Caco-2 (cell line): ENCODE results near the gene SEC22A. TPM values are rescaled to one million over a fixed set of nuclear protein-coding genes. Genes with fewer than 3 reads are reported as not detected.

Experiments used
- BruUV-seq: library from RNA; stranded (reverse); fragments of 400-500 nt; replicated peaks from 2 replicates; lab custom pipeline; 2021; lab: Mats Ljungman, UMichigan
- CTCF ChIA-PET: fragments of 300-600 bp; sonication (Branson Sonifier 250); formaldehyde crosslinking; loops from one replicate; lab custom pipeline; 2022; ENCODE audit warnings: antibody characterized with exemption; lab: Charles Lee
- POLR2A ChIA-PET: fragments of 300-600 bp; sonication (Branson Sonifier 250); formaldehyde crosslinking; loops from one replicate; lab custom pipeline; 2022; ENCODE audit warnings: antibody characterized with exemption; lab: Charles Lee
- DNase-seq, 2 experiments: peaks; one replicate each; pipeline versions ENCODE4 v3.0.0 to v3.0.0-alpha.2; 2020 to 2022
- H3K27me3 ChIP-seq: replicated peaks from 2 replicates; pipeline ENCODE4 v1.6.0; 2011; ENCODE audit warnings: low read length; ENCODE audit not compliant: control insufficient read depth, insufficient read depth
- H3K36me3 ChIP-seq: 2 replicates; pipeline ENCODE4 v1.5.1; 2011; ENCODE audit warnings: low read length; ENCODE audit not compliant: control insufficient read depth, insufficient read depth
- H3K4me1 ChIP-seq: fragments of 250-450 bp; sonication (Bioruptor Pico); 2 replicates; pipeline ENCODE4 v1.5.1; 2020; ENCODE audit warnings: mild to moderate bottlenecking
- H3K4me3 ChIP-seq: 2 replicates; pipeline ENCODE4 v1.5.1; 2011; ENCODE audit warnings: low read depth, mild to moderate bottlenecking, control low read depth, low read length
- H3K9me3 ChIP-seq: fragments of 250-450 bp; sonication (Bioruptor Pico); 2 replicates; pipeline ENCODE4 v1.5.1; 2020; ENCODE audit warnings: mild to moderate bottlenecking, moderate library complexity
- H3K27ac Mint-ChIP-seq: one replicate; pipeline ENCODE4 v1.8.0; 2022; ENCODE audit warnings: mixed read lengths; ENCODE audit not compliant: unreplicated experiment
- H3K27me3 Mint-ChIP-seq: one replicate; pipeline ENCODE4 v1.8.0; 2022; ENCODE audit warnings: mixed read lengths; ENCODE audit not compliant: insufficient read depth, unreplicated experiment
- H3K36me3 Mint-ChIP-seq: one replicate; pipeline ENCODE4 v1.8.0; 2022; ENCODE audit warnings: mild to moderate bottlenecking, mixed read lengths; ENCODE audit not compliant: insufficient read depth, unreplicated experiment
- H3K4me1 Mint-ChIP-seq: one replicate; pipeline ENCODE4 v1.8.0; 2022; ENCODE audit warnings: low read depth, mixed read lengths; ENCODE audit not compliant: unreplicated experiment
- H3K4me3 Mint-ChIP-seq: one replicate; pipeline ENCODE4 v1.8.0; 2022; ENCODE audit warnings: mild to moderate bottlenecking, moderate library complexity, mixed read lengths; ENCODE audit not compliant: unreplicated experiment
- H3K9me3 Mint-ChIP-seq: one replicate; pipeline ENCODE4 v1.8.0; 2022; ENCODE audit warnings: mixed read lengths; ENCODE audit not compliant: unreplicated experiment
- intact Hi-C: fragments of 100-400 bp; cut with micrococcal nuclease; formaldehyde crosslinking; loops from one replicate; pipeline ENCODE4 v1.10.0; 2022; ENCODE audit not compliant: unreplicated experiment
- total RNA-seq: library from RNA; stranded (reverse); gene quantifications from 2 replicates; pipeline ENCODE4 v1.2.3, GENCODE V29; 2022
- TF ChIP-seq, protein P1 (sequence below), 2 experiments: fragments of 200-600 bp in 1 of 2; IDR thresholded peaks; 1 replicate in 1 of 2; 2 replicates in 1 of 2; pipeline versions ENCODE4 v1.5.1 to v1.8.0; 2011 to 2022; ENCODE audit warnings: antibody characterized with exemption in 1 of 2, control low read depth in 1 of 2, inconsistent platforms in 1 of 2, low read depth in 1 of 2, low read length in 1 of 2, mild to moderate bottlenecking in 1 of 2, moderate library complexity in 1 of 2; ENCODE audit not compliant: insufficient read depth in 1 of 2, severe bottlenecking in 1 of 2, unreplicated experiment in 1 of 2

Gene SEC22A
- total RNA-seq, 1 experiment from 2014 or later, result 17.7 TPM

GRCh38 chr3:123246866-123247265 is 45.1 kb downstream of the SEC22A start:
- no peaks in the 10 kb centered on the region for H3K9me3 Mint-ChIP-seq
- intact Hi-C loops, result no loop called here
- POLR2A ChIA-PET, result no interaction called here
- TF ChIP-seq, protein P1, sequence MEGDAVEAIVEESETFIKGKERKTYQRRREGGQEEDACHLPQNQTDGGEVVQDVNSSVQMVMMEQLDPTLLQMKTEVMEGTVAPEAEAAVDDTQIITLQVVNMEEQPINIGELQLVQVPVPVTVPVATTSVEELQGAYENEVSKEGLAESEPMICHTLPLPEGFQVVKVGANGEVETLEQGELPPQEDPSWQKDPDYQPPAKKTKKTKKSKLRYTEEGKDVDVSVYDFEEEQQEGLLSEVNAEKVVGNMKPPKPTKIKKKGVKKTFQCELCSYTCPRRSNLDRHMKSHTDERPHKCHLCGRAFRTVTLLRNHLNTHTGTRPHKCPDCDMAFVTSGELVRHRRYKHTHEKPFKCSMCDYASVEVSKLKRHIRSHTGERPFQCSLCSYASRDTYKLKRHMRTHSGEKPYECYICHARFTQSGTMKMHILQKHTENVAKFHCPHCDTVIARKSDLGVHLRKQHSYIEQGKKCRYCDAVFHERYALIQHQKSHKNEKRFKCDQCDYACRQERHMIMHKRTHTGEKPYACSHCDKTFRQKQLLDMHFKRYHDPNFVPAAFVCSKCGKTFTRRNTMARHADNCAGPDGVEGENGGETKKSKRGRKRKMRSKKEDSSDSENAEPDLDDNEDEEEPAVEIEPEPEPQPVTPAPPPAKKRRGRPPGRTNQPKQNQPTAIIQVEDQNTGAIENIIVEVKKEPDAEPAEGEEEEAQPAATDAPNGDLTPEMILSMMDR (IDR thresholded peaks at IDR 0.05; ENCODE audit: insufficient read depth in 1 of 2, low read depth in 1 of 2, low read length in 1 of 2, severe bottlenecking in 1 of 2, unreplicated experiment in 1 of 2), result no peak
- no peak overlapping the region for H3K4me3 Mint-ChIP-seq
- no peak overlapping the region for H3K4me3 ChIP-seq
- peaks cover 7% of the 10 kb centered on the region for H3K36me3 Mint-ChIP-seq
- H3K27me3 ChIP-seq, result no peaks in the 10 kb centered on the region
- no peaks in the 10 kb centered on the region for H3K36me3 ChIP-seq
- H3K9me3 ChIP-seq, result no peaks in the 10 kb centered on the region
- H3K27me3 Mint-ChIP-seq, result no peaks in the 10 kb centered on the region
- no peak for DNase-seq
- peaks cover 6% of the 10 kb centered on the region for H3K4me1 Mint-ChIP-seq
- no TSS peak for BruUV-seq
- no peaks in the 10 kb centered on the region for H3K4me1 ChIP-seq
- H3K27ac Mint-ChIP-seq, result no peak overlapping the region
- CTCF ChIA-PET, result no interaction called here

DNA sequence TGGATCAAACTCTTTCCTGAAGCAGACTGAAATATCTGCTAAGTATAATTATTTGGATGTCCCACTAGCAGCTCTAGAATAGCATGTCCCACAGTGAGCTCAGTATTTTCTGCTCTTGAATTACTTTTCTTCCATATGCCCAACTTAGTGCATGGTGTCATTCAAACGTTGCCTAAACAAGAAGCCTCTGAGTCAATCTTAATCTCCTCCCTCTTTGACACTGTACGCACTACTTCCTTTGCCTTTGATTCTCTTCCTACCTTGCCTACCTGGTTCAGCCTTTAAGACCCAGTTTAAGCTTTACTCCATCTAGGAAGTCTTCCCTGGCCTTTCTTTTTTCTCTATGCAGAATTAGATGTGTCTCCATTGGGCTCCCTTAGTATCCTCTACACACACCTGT is 54.5 kb downstream of the SEC22A start:
- no TSS peak for BruUV-seq
- ChIA-PET POLR2A (no interaction called here), CTCF (interaction anchor here (0.8 kb wide), 1 partner anchor 189 kb away, joined by 3 read pairs; the partner anchor contains the start of gene PDIA5)
- DNase-seq, result no peak
- H3K27me3 ChIP-seq, result no peaks in the 10 kb centered on the region
- H3K9me3 Mint-ChIP-seq, result no peaks in the 10 kb centered on the region
- no peaks in the 10 kb centered on the region for H3K9me3 ChIP-seq
- H3K4me3 ChIP-seq, result no peak overlapping the region
- H3K27ac Mint-ChIP-seq, result no peak overlapping the region
- TF ChIP-seq, protein P1 (IDR thresholded peaks at IDR 0.05; ENCODE audit: insufficient read depth in 1 of 2, low read depth in 1 of 2, low read length in 1 of 2, severe bottlenecking in 1 of 2, unreplicated experiment in 1 of 2), result no peak
- no peaks in the 10 kb centered on the region for H3K36me3 ChIP-seq
- no peaks in the 10 kb centered on the region for H3K27me3 Mint-ChIP-seq
- no peak overlapping the region for H3K4me3 Mint-ChIP-seq
- H3K4me1 ChIP-seq, result no peaks in the 10 kb centered on the region
- H3K4me1 Mint-ChIP-seq, result no peaks in the 10 kb centered on the region
- no peaks in the 10 kb centered on the region for H3K36me3 Mint-ChIP-seq
- intact Hi-C loops, result loop anchor here (5.0 kb wide), 2 partner anchors 229 to 399 kb away; partner anchors contain the start of gene SEMA5B

DNA sequence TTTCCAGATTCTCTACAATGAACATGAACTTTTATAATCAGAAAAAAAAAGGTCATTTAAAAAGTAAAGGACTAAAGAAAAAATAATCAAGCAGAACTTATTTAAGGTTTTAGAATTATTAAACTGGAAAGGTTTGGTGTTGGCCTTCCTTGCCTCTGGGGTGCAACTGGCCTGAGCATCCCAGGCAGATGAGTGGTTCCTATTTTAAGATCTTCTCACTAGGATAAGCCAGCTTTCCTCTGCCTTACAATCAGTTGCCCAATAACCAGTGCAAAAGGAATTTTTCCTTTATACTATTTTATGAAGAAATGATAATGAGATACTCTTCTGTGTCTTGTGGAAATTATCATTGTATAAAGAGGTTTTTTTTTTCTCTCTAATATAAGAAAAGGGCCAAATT is 56.6 kb downstream of the SEC22A start:
- no peaks in the 10 kb centered on the region for H3K4me1 ChIP-seq
- no peak overlapping the region for H3K4me3 ChIP-seq
- no peaks in the 10 kb centered on the region for H3K9me3 Mint-ChIP-seq
- H3K27me3 Mint-ChIP-seq, result no peaks in the 10 kb centered on the region
- H3K4me1 Mint-ChIP-seq, result no peaks in the 10 kb centered on the region
- H3K9me3 ChIP-seq, result no peaks in the 10 kb centered on the region
- no TSS peak for BruUV-seq
- no peaks in the 10 kb centered on the region for H3K27me3 ChIP-seq
- DNase-seq, result no peak
- intact Hi-C loops, result loop anchor here (2.0 to 5.0 kb wide), 3 partner anchors 231 to 401 kb away; partner anchors contain the start of gene SEMA5B
- H3K27ac Mint-ChIP-seq, result no peak overlapping the region
- no peaks in the 10 kb centered on the region for H3K36me3 ChIP-seq
- TF ChIP-seq, protein P1 (IDR thresholded peaks at IDR 0.05; ENCODE audit: insufficient read depth in 1 of 2, low read depth in 1 of 2, low read length in 1 of 2, severe bottlenecking in 1 of 2, unreplicated experiment in 1 of 2), result no peak
- ChIA-PET POLR2A (interaction anchor here (0.6 kb wide), 1 partner anchor 106 kb away, joined by 3 read pairs; no protein-coding TSS in a partner anchor), CTCF (interaction anchor here (0.5 to 0.6 kb wide), 3 partner anchors 222 to 276 kb away, joined by 3 to 5 read pairs (median 3); no protein-coding TSS in a partner anchor)
- H3K4me3 Mint-ChIP-seq, result no peak overlapping the region
- no peaks in the 10 kb centered on the region for H3K36me3 Mint-ChIP-seq
